MCF 10A (cell line): ENCODE results near the gene TIGD6. TPM values are rescaled to one million over a fixed set of nuclear protein-coding genes. Genes with fewer than 3 reads are reported as not detected.

Experiments
- BruUV-seq: library from RNA; stranded (reverse); fragments of 400-500 nt; replicated peaks from 2 replicates; lab custom pipeline; 2021; lab: Mats Ljungman, UMichigan
- CTCF ChIA-PET: fragments of 300-600 bp; sonication (Branson Sonifier 250); formaldehyde crosslinking; extraction: SDS; loops from one replicate; lab custom pipeline; 2021; ENCODE audit warnings: antibody characterized with exemption, inconsistent platforms; lab: Yijun Ruan, JAX
- POLR2A ChIA-PET: fragments of 300-600, 350-650 bp; sonication (Branson Sonifier 250); formaldehyde crosslinking; extraction: SDS; loops from one replicate; lab custom pipeline; 2020; ENCODE audit warnings: antibody characterized with exemption, inconsistent platforms; lab: Yijun Ruan, JAX
- DNase-seq: peaks from one replicate; pipeline ENCODE4 v3.0.0-alpha.2; 2018; ENCODE audit not compliant: unreplicated experiment
- H3K27ac Mint-ChIP-seq: one replicate; pipeline ENCODE4 v1.8.0; 2022; ENCODE audit warnings: mild to moderate bottlenecking, low read depth, mixed read lengths; ENCODE audit not compliant: unreplicated experiment
- H3K27me3 Mint-ChIP-seq: one replicate; pipeline ENCODE4 v1.8.0; 2022; ENCODE audit warnings: mixed read lengths; ENCODE audit not compliant: insufficient read depth, unreplicated experiment
- H3K36me3 Mint-ChIP-seq: one replicate; pipeline ENCODE4 v1.8.0; 2022; ENCODE audit warnings: mild to moderate bottlenecking, moderate library complexity, mixed read lengths; ENCODE audit not compliant: insufficient read depth, unreplicated experiment
- H3K4me1 Mint-ChIP-seq: one replicate; pipeline ENCODE4 v1.8.0; 2022; ENCODE audit warnings: mixed read lengths; ENCODE audit not compliant: insufficient read depth, unreplicated experiment
- H3K4me3 Mint-ChIP-seq: one replicate; pipeline ENCODE4 v1.8.0; 2022; ENCODE audit warnings: mild to moderate bottlenecking, moderate library complexity, mixed read lengths; ENCODE audit not compliant: unreplicated experiment
- H3K9me3 Mint-ChIP-seq: one replicate; pipeline ENCODE4 v1.8.0; 2022; ENCODE audit warnings: mixed read lengths; ENCODE audit not compliant: unreplicated experiment
- CTCF ChIP-seq: fragments of 200-600 bp; IDR thresholded peaks from one replicate; pipeline ENCODE4 v1.8.0; 2022; ENCODE audit warnings: antibody characterized with exemption, mild to moderate bottlenecking; ENCODE audit not compliant: unreplicated experiment
- intact Hi-C: fragments of 100-400 bp; cut with micrococcal nuclease; formaldehyde crosslinking; loops from 2 replicates; pipeline ENCODE4 v1.14.1; 2022
- total RNA-seq: library from RNA; stranded (reverse); gene quantifications from 2 replicates; pipeline ENCODE4 v1.2.3, GENCODE V29; 2022

The TIGD6 gene
- total RNA-seq, 1 experiment from 2014 or later = 9.0 TPM

DNA sequence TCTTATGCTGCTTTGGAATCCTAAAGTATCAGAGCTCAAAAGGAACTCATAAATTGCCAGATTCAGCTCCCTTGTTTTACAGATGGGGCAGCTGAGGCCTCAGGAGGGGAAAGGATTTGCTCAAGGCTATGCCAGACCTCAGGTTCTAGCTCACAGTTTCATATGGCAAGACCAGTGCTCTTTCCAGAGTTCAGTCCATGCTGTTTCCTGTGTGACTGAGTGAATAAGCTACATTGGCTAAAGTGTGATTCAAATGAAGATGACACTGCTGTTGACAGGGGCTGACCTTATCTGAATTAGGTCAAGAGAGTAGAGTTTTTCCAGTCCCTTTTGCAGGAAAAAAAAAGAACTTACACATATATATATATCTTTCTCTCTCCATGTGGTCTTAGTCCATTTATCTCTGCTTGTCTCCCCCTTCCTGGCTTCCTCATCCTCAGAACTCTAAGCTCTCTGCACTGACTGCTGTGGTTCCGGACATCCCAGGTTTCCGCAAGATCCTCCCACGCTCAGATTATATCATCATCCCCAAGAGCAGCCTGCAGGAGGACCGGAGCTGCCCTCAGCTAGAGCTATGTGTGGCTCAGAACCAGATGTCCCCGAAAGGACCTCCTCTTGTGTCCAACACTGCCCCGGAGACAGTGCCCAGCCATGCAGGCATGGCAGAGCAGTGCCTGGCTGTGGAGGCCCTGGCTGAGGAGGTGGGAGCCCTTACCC lies 9.4 kb upstream of the TIGD6 start:
- Mint-ChIP-seq H3K4me1 (no peaks in the 10 kb centered on the region), H3K27ac (peak overlapping the region; percentile 25), H3K9me3 (no peaks in the 10 kb centered on the region), H3K4me3 (no peak overlapping the region), H3K27me3 (no peaks in the 10 kb centered on the region), H3K36me3 (peaks cover 87% of the 10 kb centered on the region)
- POLR2A ChIA-PET = interaction anchor here (0.8 to 1.9 kb wide), 5 partner anchors 10 to 50 kb away, joined by 3 to 6 read pairs (median 3); partner anchors contain the start of genes HMGXB3, SLC26A2 and TIGD6
- no peak for TF ChIP-seq CTCF
- CTCF ChIA-PET = interaction anchor here (0.7 to 2.7 kb wide), 5 partner anchors 8 to 427 kb away, joined by 3 to 10 read pairs (median 3); no protein-coding TSS in a partner anchor
- no peak for DNase-seq
- intact Hi-C loops = loop anchor here (10.0 kb wide), 1 partner anchor 425 kb away; no protein-coding TSS in a partner anchor
- BruUV-seq = no TSS peak

- POLR2A ChIA-PET = interaction anchor here (0.6 to 2.7 kb wide), 4 partner anchors 11 to 374 kb away, joined by 3 to 32 read pairs (median 3); no protein-coding TSS in a partner anchor
- no peaks in the 10 kb centered on the region for H3K27me3 Mint-ChIP-seq
- TF ChIP-seq CTCF = no peak
- no peak for DNase-seq
- peaks cover 21% of the 10 kb centered on the region for H3K4me1 Mint-ChIP-seq
- no peaks in the 10 kb centered on the region for H3K9me3 Mint-ChIP-seq
- intact Hi-C loops = loop anchor here (10.0 kb wide), 1 partner anchor 428 kb away; no protein-coding TSS in a partner anchor
- no TSS peak for BruUV-seq
- peaks cover 72% of the 10 kb centered on the region for H3K36me3 Mint-ChIP-seq
- peak overlapping the region; percentile 25 for H3K27ac Mint-ChIP-seq
- CTCF ChIA-PET = interaction anchor here (0.5 to 3.1 kb wide), 15 partner anchors 11 to 499 kb away, joined by 3 to 20 read pairs (median 4); no protein-coding TSS in a partner anchor
- H3K4me3 Mint-ChIP-seq = no peak overlapping the region
These were observed 6.6 kb upstream of the TIGD6 start for GRCh38 chr5:150007050-150007449.

GRCh38 chr5:150006318-150006717 lies 5.9 kb upstream of the TIGD6 start:
- no peak overlapping the region for H3K4me3 Mint-ChIP-seq
- no peaks in the 10 kb centered on the region for H3K9me3 Mint-ChIP-seq
- peaks cover 70% of the 10 kb centered on the region for H3K36me3 Mint-ChIP-seq
- no peak for DNase-seq
- peaks cover 25% of the 10 kb centered on the region for H3K4me1 Mint-ChIP-seq
- no peaks in the 10 kb centered on the region for H3K27me3 Mint-ChIP-seq
- CTCF ChIA-PET = interaction anchor here (0.5 to 3.1 kb wide), 14 partner anchors 12 to 498 kb away, joined by 3 to 20 read pairs (median 4); no protein-coding TSS in a partner anchor
- no TSS peak for BruUV-seq
- POLR2A ChIA-PET = interaction anchor here (0.6 to 2.7 kb wide), 4 partner anchors 12 to 103 kb away, joined by 3 to 32 read pairs (median 4); no protein-coding TSS in a partner anchor
- no peak for TF ChIP-seq CTCF
- intact Hi-C loops = loop anchor here (10.0 kb wide), 1 partner anchor 428 kb away; no protein-coding TSS in a partner anchor
- no peak overlapping the region for H3K27ac Mint-ChIP-seq
